GM18861 (cell line): ENCODE data around the gene LRPPRC.
"Not testable (repeated sequence)": the region's sequence is repeated elsewhere in the genome, so short reads cannot be mapped to it uniquely, and the experiment has no call there.

Experiments
- ATAC-seq: cut with Tn5 transposase; IDR thresholded peaks from one replicate; pipeline ENCODE4 v1.9.1; 2021; ENCODE audit not compliant: unreplicated experiment

The LRPPRC gene

DNA sequence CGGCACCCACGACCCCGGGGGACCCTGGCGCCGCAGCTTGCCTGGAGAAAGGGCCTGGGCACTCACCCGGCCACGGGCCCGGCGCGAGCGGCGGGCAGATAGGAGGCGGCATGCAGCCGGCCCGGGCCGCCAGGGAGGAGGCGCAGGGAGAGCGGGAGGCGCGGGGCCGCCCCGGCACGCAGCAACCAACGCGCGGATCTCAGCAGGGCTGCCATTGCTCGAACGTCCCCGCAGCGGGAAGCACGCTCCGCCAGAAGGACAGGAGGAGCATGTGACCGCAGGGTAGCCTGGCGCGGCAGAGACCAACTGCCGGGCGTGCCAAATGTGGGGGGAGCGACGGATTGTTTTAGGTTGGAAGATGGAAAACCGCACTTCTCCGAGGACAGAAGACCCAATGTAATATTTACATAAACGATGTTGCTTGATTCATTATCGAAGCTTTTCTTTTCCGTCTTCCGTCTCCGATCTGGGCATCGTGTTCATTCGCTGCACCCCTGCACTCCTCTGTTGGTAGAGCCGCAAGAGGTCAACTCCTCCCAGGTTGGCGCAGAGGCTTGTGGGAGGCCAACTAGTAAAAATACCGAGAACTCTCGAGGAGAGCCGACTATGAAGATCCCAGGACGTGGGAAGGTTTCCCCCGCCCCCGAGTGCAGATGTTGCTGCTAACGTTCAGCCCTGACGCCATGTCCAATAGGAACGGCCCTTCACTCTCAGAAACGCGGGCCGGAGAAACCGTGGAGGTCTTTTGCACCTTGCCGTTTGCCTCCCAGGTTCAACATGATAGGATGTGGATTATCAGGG lies at the start of gene LRPPRC:
Gene LRPPRC, minus strand, starts transcription at position 257 of the 801 bp plus-strand sequence. Its CDS starts 42 bp downstream, at position 215.
- ATAC-seq, result peak; percentile 85

DNA sequence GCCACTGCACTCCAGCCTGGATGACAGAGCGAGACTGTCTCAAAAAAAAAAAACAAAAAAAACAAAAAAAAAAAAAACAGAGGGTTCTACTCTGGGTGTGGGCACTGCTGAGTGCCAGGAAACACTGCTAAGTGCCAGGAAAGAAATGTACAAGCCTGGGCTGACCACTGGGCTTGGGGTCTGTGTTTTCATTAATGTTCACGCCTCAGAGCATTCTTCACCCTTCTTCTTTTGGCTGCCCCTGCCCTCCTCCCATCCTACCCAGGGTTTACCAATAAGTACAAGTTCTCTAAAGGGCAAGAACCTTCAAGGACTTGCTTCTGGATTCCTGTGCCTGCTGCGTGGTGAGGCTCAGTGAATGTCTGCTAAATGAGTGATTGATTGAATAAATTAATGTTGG lies 49.3 kb upstream of the LRPPRC start:
- ATAC-seq, result no peak

DNA sequence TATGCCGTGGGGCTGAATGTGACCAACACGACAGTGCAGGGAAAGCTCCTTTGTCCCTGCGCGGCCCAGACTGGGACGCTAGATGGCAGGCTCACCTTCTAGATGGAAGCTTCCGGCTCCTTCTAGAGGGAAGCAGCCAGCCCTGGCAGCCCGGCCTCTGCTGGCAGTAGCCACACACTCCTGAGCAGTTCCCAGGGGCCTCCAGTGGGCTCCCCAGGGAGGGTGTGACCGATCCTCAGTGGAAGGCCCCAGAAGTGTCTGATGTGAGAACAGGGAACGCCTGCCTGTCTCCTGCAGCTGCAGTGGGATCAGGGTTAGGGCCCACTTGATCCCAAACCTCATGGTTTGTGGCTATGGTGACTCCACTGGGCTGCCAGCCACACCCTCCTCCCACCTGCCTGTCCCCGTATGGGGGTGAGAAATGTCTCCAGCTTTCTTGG lies 48.5 kb upstream of the LRPPRC start:
- peak; percentile 98 for ATAC-seq

DNA sequence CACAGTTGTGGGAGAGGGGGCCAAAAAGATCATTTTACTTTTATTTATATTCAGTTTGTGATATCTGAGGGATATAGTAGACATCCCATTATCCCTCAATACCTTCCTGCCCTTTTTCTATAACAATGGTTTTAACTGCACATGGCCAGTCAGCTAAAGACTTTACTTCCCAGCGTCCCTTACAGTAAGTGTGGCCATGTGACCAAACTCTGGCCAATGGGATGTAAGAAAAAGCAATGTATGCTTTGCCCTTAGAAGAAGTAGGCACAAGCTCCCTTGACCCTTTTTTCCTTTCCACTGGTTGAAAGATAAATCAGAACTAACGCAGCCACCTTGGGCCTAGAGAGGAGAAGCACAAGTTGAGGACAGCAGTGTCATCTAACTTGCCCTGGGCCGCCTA lies 44.6 kb upstream of the LRPPRC start:
- ATAC-seq, result no peak

DNA sequence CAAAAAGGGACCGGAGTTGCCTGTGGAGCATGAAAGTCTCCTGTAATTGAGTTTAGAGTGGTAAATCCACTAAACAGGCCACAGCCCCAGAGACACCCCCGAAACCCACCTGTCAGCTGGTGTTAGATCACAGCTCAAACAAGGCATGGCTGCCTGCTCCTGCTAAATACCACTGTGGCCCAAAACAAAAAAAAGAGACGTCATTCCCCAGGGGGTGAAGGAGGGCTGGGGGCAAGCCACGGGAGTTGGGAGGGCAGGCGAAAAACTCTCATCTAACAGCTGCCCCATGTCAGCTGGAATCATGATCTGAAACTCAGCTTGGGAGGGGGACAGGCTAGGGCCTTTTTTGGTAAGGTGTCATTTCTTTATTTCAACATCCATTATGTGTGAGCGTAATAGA lies 42.5 kb upstream of the LRPPRC start:
- ATAC-seq, result no peak

DNA sequence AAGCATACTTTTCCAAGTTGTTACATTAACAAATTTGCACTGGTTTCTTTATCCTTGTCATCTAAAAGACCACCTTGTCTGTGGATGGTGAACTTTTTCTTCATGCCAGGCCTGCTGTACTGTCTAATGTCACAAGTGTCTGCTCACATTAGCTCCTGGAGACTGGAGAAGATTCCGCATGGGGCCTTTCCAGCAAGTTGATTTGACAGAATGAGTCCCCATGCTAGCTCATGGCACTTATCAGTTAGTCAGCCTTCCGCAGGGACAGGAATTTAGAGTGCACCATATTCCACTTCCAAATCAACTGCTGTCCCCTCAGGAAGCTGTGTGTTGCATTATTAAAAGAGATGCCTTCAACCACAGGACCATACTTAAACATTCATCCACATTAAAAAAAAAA lies 41.4 kb upstream of the LRPPRC start:
- ATAC-seq, result no peak

DNA sequence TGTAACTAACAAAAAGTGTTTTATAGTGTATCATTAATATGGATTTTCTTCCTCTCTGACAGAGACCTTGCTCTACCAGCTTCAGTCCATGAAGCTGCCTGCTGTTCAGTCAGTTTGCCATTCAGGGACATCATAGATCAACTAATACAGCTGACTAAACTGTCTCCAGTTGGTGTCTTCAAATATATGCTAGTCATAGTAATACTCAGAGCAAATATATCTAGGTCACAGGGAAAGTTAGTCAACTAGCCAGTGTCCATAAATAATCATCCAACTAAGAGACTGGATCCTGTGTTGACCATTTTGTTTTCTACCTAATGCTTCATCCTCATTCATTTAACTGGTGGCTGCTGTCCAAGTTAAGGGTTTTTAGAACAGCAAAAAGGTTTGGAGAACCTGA lies 38.2 kb upstream of the LRPPRC start:
- ATAC-seq, result no peak

DNA sequence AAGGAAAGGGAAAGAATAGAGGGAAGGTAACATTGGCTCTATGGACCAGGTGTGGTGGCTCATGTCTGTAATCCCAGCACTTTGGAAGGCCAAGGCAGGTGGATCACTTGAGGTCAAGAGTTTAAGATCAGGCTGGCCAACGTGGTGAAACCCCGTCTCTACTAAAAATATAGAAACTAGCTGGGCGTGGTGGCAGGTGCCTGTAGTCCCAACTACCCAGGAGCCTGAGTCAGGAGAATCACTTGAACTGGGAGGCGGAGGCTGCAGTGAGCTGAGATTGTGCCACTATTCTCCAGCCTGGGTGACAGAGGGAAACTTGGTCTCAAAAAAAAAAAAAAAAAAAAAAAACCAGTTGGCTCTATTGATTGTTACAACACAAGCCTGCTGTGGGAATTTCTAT lies 31.3 kb upstream of the LRPPRC start:
- ATAC-seq, result not testable (repeated sequence)

DNA sequence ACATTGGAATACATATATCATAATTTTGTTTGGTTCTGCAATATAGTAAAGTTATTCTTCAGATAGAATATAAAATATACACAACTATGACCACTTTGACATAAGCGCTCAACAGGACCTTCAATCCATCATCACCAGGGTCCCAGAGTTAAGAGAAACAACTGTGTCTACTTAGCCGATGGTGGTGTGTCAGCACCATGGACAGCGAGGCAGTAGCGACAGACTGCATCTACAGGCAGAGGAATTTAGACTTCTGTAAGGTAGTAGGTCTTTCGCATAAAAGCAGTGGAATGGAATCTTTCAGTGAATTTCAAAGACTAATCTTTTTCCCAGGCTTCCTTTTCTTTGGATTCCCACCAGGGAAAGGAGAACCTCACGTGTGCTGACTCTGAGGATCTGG lies 20.5 kb upstream of the LRPPRC start:
- ATAC-seq, result no peak

DNA sequence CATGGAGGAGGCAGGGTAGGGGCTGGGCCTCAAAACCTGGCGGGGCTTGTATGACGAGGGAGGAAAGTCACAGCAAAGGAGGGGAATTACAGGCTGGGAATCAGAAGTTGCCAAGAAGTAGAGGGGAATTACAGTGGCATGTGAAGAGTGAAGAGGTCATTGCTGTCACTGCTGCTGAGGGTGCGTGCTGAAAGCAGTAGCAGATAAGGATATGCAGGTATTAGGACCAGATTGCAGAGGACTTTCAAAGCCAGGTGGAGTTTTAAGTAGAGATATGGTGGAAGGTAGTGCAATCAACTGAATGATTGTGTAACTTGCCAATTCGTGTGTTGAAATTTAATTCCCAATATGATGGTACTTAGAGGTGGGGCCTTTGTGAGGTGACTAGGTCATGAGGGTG lies 19.4 kb upstream of the LRPPRC start:
- no peak for ATAC-seq

DNA sequence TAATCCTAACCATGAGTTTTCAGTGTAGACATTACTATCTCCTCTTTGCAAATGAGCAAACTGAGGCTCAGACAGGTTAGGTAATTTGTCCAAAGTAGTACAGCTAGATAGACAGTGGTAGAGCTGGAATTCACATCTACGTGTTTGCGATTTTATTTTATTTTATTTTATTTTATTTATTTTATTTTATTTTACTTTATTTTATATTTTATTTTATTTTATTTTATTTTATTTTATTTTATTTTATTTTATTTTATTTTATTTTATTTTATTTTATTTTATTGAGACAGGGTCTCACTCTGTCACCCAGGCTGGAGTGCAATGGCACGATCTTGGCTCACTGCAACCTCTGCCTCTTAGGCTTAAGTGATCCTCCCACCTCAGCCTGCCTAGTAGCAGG lies 17.4 kb upstream of the LRPPRC start:
- not testable (repeated sequence) for ATAC-seq

DNA sequence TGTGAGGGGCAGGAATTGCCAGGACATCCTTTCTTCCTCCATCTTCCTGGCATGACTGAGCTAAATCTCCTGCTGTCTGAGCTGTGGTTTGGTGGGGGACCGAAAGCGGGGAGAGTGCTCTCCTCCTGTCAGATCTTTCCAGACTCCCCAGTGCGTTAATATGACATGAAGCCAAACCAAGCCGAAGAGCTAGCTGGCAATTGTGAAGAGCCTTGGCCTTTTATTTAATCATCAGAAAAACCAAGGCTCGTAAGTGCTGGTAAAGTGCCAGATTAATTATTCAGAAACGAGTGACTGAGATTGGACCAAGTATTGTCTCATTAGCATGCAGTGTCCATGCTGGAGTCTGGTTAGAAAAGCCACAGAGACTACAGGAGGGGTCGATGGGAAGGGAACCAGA lies 14.5 kb upstream of the LRPPRC start:
- ATAC-seq, result no peak

DNA sequence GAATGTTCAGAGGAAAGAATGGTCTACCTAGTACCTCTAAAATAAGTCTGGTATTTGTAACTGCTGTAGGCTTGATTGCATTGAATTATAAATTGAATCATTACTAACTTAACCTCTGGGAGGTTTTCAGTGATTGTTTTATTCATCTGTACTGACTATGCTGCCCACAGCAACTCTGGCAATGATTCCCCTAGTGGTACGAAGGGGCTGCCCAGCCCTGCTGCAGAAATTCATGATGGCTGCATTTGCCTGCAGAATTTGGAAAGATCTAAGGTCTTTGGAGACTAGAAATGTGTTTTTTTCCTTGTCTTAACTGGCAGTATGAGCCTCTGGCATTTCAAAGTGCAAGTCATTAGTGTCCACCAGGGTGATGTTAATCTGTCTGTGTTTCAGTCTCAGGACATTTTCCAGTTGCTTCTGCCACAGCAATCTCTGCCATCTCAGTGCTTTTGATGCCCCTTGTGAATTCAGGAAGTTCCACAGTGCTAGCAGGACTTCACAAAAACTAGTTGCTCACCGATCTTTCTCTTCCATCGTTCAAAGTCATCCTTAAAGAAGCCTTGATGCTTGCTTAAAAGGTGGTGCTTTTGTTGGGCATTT lies 13.4 kb upstream of the LRPPRC start:
- no peak for ATAC-seq

DNA sequence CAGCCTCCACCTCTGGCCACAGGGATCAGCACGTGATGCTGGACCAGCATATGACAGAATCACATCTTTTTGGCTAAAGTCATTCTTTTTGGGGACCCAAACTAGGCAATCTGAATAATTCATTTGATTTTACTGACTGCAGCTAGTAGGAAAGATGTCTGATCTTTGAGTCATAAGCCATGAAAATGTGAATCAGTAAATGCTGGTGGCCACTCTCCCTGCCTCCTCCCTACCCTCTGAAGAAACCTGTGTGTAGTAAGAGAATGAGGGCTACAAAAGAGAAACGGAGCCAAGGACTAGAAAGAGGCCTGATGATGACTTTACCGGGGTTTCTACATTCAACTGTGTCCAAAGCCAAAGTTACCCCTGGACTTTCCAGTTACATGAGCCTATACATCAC lies 10.1 kb upstream of the LRPPRC start:
- no peak for ATAC-seq

DNA sequence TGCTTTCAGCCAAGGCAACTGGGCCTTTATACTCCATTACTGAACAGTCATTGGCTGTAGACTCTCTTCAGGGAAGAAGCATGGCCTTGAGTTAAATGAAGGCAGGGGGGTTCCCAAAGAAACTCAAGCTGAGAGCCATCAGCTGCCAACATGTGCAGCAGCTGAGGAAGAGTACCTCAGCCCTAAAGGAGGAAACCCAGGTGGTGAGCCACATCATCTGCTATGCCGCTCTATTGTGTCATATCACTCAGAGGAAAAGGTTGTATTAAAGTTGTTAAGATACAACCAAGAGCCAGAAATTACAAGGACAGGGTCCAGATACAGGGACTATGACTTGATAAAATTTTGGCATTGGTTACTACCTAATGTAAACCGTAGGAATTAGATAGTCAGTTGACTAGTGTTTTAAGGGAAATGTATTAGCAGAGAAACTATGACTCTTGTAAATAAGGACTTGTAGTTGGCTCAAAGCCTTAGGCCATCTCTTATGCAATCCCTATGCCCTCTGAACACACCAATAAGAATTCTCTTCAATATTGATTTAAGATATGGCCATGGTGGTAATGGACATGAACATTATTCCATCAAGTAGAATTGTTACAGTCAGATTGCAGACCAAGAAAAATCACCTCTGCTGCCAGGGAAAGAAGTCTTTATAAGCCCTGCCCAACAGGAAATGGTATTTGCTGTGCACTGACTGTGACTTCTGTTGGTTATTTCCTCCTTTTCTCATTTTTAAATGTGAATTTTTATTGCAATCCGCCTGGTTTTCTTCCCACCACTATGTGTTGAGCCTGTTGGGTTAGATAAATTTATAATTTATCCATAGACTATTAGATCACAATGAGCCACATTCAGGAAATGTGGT lies 9.2 kb upstream of the LRPPRC start:
- no peak for ATAC-seq

DNA sequence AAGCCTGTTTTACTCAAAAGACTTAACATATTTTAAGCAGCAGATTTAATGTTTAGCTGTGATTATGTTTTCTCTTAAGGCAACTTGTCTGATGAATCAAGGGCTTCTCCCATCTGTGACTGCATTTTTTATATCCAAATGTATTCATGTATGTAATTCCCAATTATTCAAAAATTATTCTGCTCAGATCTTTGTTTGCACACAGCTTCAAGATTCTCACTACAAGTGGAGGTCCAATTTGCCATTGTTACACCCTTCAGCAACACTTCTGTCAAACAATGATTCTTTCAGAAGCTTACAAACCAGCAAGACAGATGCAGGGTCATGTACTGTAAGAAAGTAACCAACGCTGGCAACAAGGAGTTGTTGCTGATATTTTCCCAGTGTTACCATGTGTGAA lies 5.9 kb upstream of the LRPPRC start:
- ATAC-seq, result no peak

DNA sequence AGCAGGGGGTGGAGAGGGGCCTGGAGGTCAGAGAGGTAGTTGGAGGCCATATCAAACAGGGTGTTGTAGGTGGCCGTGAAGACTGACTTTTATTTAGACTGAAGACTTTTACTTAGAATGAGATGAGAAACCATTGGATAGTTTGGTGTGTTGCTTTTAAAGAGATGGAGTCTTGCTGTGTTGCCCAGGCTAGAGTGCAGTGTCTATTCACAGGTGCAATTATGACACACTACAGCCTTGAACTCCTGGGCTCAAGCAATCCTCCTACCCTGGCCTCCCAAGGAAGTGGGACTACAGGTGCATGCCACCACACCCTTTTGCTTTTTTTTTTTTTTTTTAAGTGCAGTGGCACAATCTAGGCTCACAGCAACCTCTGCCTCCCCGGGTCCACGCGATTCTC lies 2.5 kb upstream of the LRPPRC start:
- no peak for ATAC-seq

DNA sequence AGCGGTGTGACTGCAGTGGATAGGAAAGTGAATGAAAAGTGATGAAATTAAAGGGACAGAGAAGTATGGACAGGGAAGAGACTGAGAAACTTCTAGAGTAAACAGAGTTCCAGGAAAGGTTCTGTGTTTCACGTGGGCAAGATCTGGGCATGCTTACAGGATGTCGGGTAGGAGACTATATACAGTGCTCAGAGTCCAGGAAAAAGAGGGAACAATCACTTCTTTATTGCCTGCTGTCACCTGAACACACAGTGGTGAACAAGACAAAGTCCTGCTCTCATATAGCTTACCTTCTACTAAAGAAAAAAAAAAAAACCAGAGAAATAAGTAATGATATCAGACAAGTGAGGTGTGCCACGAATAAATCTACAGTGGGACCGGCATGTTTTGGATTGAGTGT lies 2.4 kb downstream of the LRPPRC start:
- ATAC-seq, result no peak

DNA sequence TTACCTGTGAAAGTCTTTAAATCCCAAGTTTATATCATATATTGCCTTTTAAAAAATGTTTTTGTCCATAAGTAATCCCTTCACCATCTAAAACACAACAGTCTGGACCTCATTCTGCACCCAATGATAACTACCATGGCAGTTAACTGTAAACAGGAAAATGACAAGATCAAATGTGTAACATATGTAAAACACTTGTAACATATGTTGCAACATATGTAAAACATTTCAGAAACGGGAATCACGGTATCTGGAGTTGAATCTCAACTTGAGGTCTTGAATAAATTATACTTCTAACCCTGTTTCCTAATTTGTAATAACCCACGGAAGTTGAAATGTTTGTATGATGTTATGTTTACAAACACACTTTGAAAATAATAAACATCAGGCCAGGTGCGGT lies 6.2 kb downstream of the LRPPRC start:
- no peak for ATAC-seq

DNA sequence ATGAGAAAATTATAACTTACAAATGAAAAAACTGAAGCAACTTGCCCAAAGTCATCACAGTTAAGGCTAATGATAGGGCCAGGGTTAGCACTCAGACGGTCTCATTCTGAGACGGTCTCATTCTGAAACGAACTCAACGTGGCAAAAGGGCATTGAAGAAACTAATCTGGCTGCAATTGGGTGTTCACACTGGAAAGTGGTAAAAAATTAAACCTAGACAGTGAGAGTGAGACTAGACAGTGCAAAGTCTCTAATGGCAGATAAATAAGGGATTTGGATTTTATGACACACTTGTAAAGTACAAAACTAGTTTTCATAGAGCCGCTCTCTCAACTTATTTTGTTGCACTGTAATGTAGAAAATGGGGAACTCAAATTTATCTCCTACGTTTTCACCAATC lies 9.2 kb downstream of the LRPPRC start:
- ATAC-seq, result no peak

DNA sequence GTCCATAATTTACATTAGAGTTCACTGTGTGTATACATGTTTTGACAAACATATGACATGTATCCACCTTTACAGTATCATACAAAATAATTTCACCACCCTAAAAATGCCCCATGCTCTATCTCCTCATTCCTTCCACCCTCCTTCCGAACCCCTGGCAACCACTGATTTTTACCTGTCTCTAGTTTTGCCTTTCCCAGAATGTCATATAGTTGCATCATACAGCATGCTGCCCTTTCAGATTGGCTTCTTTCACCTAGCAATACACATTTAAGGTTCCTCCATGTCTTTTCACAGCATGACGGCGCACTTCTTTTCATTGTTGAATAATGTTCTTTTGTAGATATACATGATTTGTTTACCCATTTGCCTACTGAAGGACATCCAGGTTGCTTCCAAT lies 10.4 kb downstream of the LRPPRC start:
- no peak for ATAC-seq

DNA sequence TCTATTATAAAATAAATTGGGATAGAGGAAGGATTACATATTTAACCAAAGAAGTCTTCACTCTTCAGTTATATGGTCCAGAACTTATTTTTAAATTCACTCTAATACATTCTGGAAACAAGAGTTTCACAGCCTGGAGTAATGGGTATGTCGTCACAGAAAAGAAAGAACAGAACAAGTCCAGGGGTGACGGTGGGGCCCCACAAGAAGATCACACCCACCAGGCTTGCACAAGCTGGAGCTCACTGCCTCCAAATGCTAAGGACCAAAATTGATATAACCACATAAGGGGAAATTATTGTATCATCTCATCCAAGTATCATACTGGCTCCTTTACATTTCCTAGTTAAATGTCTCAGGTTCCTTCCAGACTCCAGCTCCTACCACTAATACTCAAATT lies 11.3 kb downstream of the LRPPRC start:
- no peak for ATAC-seq
